DOHH2 (cell line): ENCODE data around the gene FAM177B.
"Not testable (repeated sequence)": the region's sequence is repeated elsewhere in the genome, so short reads cannot be mapped to it uniquely, and the experiment has no call there.

Experiments
- H3F3A ChIP-seq: fragments of 200-600 bp; sonication (generic), shearing (Covaris generic); 2 replicates; pipeline ENCODE4 v1.6.0; 2016; ENCODE audit warnings: antibody characterized with exemption, mild to moderate bottlenecking; ENCODE audit not compliant: control insufficient read depth, insufficient read depth
- H3K27ac ChIP-seq: fragments of 200-600 bp; sonication (generic); 2 replicates; pipeline ENCODE4 v1.5.1; 2014; ENCODE audit warnings: low read depth, mild to moderate bottlenecking, low read length, moderate library complexity
- H3K27me3 ChIP-seq: fragments of 200-600 bp; sonication (generic); 2 replicates; pipeline ENCODE4 v1.6.1; 2014; ENCODE audit warnings: mild to moderate bottlenecking, low read length, mixed read lengths; ENCODE audit not compliant: control insufficient read depth
- H3K36me3 ChIP-seq: fragments of 200-600 bp; sonication (generic); 2 replicates; pipeline ENCODE4 v1.6.1; 2014; ENCODE audit warnings: mild to moderate bottlenecking, low read length, moderate library complexity, mixed read lengths; ENCODE audit not compliant: control insufficient read depth
- H3K4me1 ChIP-seq: fragments of 200-600 bp; sonication (generic); 2 replicates; pipeline ENCODE4 v1.6.1; 2014; ENCODE audit warnings: mild to moderate bottlenecking, low read length, mixed read lengths; ENCODE audit not compliant: control insufficient read depth
- H3K4me2 ChIP-seq: fragments of 200-600 bp; sonication (generic); 2 replicates; pipeline ENCODE4 v1.6.0; 2014; ENCODE audit warnings: mild to moderate bottlenecking, low read length, moderate library complexity
- H3K4me3 ChIP-seq: fragments of 200-600 bp; sonication (generic); 2 replicates; pipeline ENCODE4 v1.5.1; 2014; ENCODE audit warnings: mild to moderate bottlenecking, low read length, mixed read lengths
- H3K79me2 ChIP-seq: fragments of 200-600 bp; sonication (generic); 2 replicates; pipeline ENCODE4 v1.6.1; 2014; ENCODE audit warnings: mild to moderate bottlenecking, low read length, mixed read lengths; ENCODE audit not compliant: control insufficient read depth
- H3K9me2 ChIP-seq: fragments of 200-600 bp; sonication (generic); replicated peaks from 2 replicates; pipeline ENCODE4 v1.6.1; 2014; ENCODE audit warnings: mild to moderate bottlenecking, low read length, mixed read lengths; ENCODE audit not compliant: control insufficient read depth
- H3K9me3 ChIP-seq: fragments of 200-600 bp; sonication (generic); 2 replicates; pipeline ENCODE4 v1.6.1; 2014; ENCODE audit warnings: antibody characterized with exemption, low read length, mixed read lengths; ENCODE audit not compliant: control insufficient read depth, insufficient read depth
- H4K20me1 ChIP-seq: fragments of 200-600 bp; sonication (generic); 2 replicates; pipeline ENCODE4 v1.6.0; 2014; ENCODE audit warnings: low read depth, mild to moderate bottlenecking, antibody characterized with exemption, low read length, moderate library complexity; ENCODE audit not compliant: control insufficient read depth, insufficient read depth
- CTCF ChIP-seq: fragments of 200-600 bp; sonication (generic); IDR thresholded peaks from one replicate; pipeline ENCODE4 v1.5.1; 2014; ENCODE audit warnings: antibody characterized with exemption, mild to moderate bottlenecking, low read depth, low read length; ENCODE audit not compliant: poor library complexity, severe bottlenecking
- EZH2phosphoT487 ChIP-seq: fragments of 200-600 bp; sonication (generic); IDR thresholded peaks from 2 replicates; pipeline ENCODE4 v1.6.1; 2017; ENCODE audit warnings: borderline replicate concordance, mild to moderate bottlenecking, antibody characterized with exemption, low read length, moderate library complexity, mixed read lengths

The FAM177B gene

GRCh38 chr1:222757646-222758268 lies 20.8 kb downstream of the FAM177B start:
- Histone ChIP-seq H3K4me3 (no peak overlapping the region), H4K20me1 (no peaks in the 10 kb centered on the region), H3K4me1 (no peaks in the 10 kb centered on the region), H3K36me3 (no peaks in the 10 kb centered on the region), H3K27ac (no peak overlapping the region), H3K27me3 (no peaks in the 10 kb centered on the region), H3K9me2 (no peaks in the 10 kb centered on the region), H3K4me2 (no peak overlapping the region), H3K79me2 (no peaks in the 10 kb centered on the region), H3K9me3 (no peaks in the 10 kb centered on the region), H3F3A (no peaks in the 10 kb centered on the region)
- TF ChIP-seq CTCF, result no peak
- no peak for TF ChIP-seq EZH2phosphoT487

GRCh38 chr1:222759451-222760035 lies 22.5 kb downstream of the FAM177B start:
- Histone ChIP-seq H3K4me2 (no peak overlapping the region), H3K79me2 (no peaks in the 10 kb centered on the region), H3K36me3 (no peaks in the 10 kb centered on the region)

GRCh38 chr1:222761083-222761482 lies 24.1 kb downstream of the FAM177B start:
- Histone ChIP-seq H3K4me1 (no peaks in the 10 kb centered on the region), H3K27me3 (no peaks in the 10 kb centered on the region), H3K27ac (no peak overlapping the region), H3K9me2 (no peaks in the 10 kb centered on the region), H3F3A (no peaks in the 10 kb centered on the region), H3K36me3 (no peaks in the 10 kb centered on the region), H3K9me3 (no peaks in the 10 kb centered on the region), H3K79me2 (no peaks in the 10 kb centered on the region), H3K4me2 (no peak overlapping the region), H4K20me1 (no peaks in the 10 kb centered on the region), H3K4me3 (no peak overlapping the region)
- TF ChIP-seq EZH2phosphoT487, result no peak
- TF ChIP-seq CTCF, result no peak

More at GRCh38 chr1:222759451-222760035, 22.5 kb downstream of the FAM177B start:
- H4K20me1 ChIP-seq, result no peaks in the 10 kb centered on the region
- H3F3A ChIP-seq, result no peaks in the 10 kb centered on the region
- H3K27me3 ChIP-seq, result no peaks in the 10 kb centered on the region
- no peaks in the 10 kb centered on the region for H3K9me3 ChIP-seq
- no peaks in the 10 kb centered on the region for H3K4me1 ChIP-seq
- no peaks in the 10 kb centered on the region for H3K9me2 ChIP-seq
- no peak overlapping the region for H3K4me3 ChIP-seq
- no peak for TF ChIP-seq EZH2phosphoT487
- no peak for TF ChIP-seq CTCF
- H3K27ac ChIP-seq, result no peak overlapping the region

- not testable (repeated sequence) for H3K4me1 ChIP-seq, H3K27ac ChIP-seq, H3K79me2 ChIP-seq, H3K36me3 ChIP-seq, H3K9me2 ChIP-seq, H3K4me2 ChIP-seq, H3K27me3 ChIP-seq, H4K20me1 ChIP-seq, H3K9me3 ChIP-seq, H3K4me3 ChIP-seq, H3F3A ChIP-seq
Measured at GRCh38 chr1:222762178-222762577, 25.2 kb downstream of the FAM177B start.
